ENCODE measurements around the gene GOLGA6C.
"Not testable (repeated sequence)": the region's sequence is repeated elsewhere in the genome, so short reads cannot be mapped to it uniquely, and the experiment has no call there.

The GOLGA6C gene

GRCh38 chr15:75258034-75258433, at the start of gene GOLGA6C:
Gene GOLGA6C, plus strand, starts transcription at chr15:75258334. Its CDS starts 265 bp downstream, at chr15:75258599.
- H3K4me3 ChIP-seq (replicated peaks in 1 of 2; ENCODE audit: low read depth in 2 of 2, low read length in 2 of 2); DNase-seq (ENCODE audit: low read depth in 2 of 2): not testable (repeated sequence)

GRCh38 chr15:75208501-75209288, 49.4 kb upstream of the GOLGA6C start:
- TF ChIP-seq CTCF (IDR thresholded peaks at IDR 0.05; ENCODE audit: low read depth, low read length): no peak
- H3K4me3 ChIP-seq (replicated peaks in 1 of 2; ENCODE audit: low read depth in 2 of 2, low read length in 2 of 2): no peak overlapping the region
- DNase-seq (ENCODE audit: low read depth in 2 of 2): no peak

- no peak for TF ChIP-seq CTCF (IDR thresholded peaks at IDR 0.05; ENCODE audit: low read depth, low read length)
- no peak overlapping the region for H3K4me3 ChIP-seq (replicated peaks in 1 of 2; ENCODE audit: low read depth in 2 of 2, low read length in 2 of 2)
- no peak for DNase-seq (ENCODE audit: low read depth in 2 of 2)
Measured at GRCh38 chr15:75209289-75209676, 48.9 kb upstream of the GOLGA6C start.

GRCh38 chr15:75210811-75211230, 47.3 kb upstream of the GOLGA6C start:
- no peak for TF ChIP-seq CTCF (IDR thresholded peaks at IDR 0.05; ENCODE audit: low read depth, low read length)
- no peak overlapping the region for H3K4me3 ChIP-seq (replicated peaks in 1 of 2; ENCODE audit: low read depth in 2 of 2, low read length in 2 of 2)
- no peak for DNase-seq (ENCODE audit: low read depth in 2 of 2)

GRCh38 chr15:75211436-75212199, 46.5 kb upstream of the GOLGA6C start:
- H3K4me3 ChIP-seq (replicated peaks in 1 of 2; ENCODE audit: low read depth in 2 of 2, low read length in 2 of 2): no peak overlapping the region
- DNase-seq (ENCODE audit: low read depth in 2 of 2): peak in 1 of 2 donors; percentile 26
- TF ChIP-seq CTCF (IDR thresholded peaks at IDR 0.05; ENCODE audit: low read depth, low read length): no peak

- DNase-seq (ENCODE audit: low read depth in 2 of 2): no peak
- no peak overlapping the region for H3K4me3 ChIP-seq (replicated peaks in 1 of 2; ENCODE audit: low read depth in 2 of 2, low read length in 2 of 2)
- no peak for TF ChIP-seq CTCF (IDR thresholded peaks at IDR 0.05; ENCODE audit: low read depth, low read length)
Measured at GRCh38 chr15:75212200-75212858, 45.8 kb upstream of the GOLGA6C start.
